ENCODE results near the gene ARMH3. TPM values are rescaled to one million over a fixed set of nuclear protein-coding genes. Genes with fewer than 3 reads are reported as not detected.

The ARMH3 gene
- total RNA-seq, 2 experiments from 2014 or later: 25.2 to 26.3 TPM

DNA sequence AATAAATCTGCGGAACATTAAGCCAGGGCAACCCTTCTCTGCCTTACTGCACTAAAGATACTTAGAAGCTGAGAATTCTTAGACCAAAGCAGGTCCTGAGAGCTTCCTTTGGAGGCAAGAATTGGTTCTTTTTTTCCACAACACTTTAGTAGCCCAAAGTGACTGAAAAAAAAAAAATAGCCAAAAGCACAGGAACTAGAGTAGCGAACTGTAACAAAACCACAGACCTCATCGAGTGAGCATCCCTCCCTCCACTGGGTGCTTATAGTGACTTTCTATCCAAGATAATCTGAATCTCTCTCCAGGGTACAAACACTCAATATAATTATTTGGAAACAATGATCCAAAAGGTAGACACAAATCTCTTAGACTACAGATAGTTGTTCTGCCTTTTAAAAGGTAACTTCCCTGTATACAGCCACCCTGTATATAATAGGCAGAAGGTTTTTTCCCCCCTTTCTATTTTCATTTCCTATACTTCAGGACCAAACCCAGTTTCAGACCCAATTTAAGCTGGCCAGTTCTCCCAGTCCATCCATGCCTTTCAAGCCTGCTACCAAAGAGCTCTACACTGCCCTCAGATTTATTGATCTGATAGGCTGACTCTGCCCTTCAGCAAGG lies 180.8 kb downstream of the ARMH3 start:
- Mint-ChIP-seq H3K9me3 (ENCODE audit: insufficient read depth) (no peaks in the 10 kb centered on the region), H3K36me3 (ENCODE audit: low read depth) (peaks cover 10% of the 10 kb centered on the region), H3K4me3 (no peak overlapping the region), H3K27ac (no peak overlapping the region), H3K4me1 (ENCODE audit: low read depth) (peaks cover 16% of the 10 kb centered on the region), H3K27me3 (ENCODE audit: low read depth) (no peaks in the 10 kb centered on the region)
- ATAC-seq (peak; percentile 58), DNase-seq (no peak)
- ChIA-PET CTCF (interaction anchor here (0.8 to 2.1 kb wide), 3 partner anchors 14 to 198 kb away, joined by 3 to 12 read pairs (median 9); no protein-coding TSS in a partner anchor), POLR2A (interaction anchor here (0.5 kb wide), 1 partner anchor 301 kb away, joined by 3 read pairs; no protein-coding TSS in a partner anchor)

DNA sequence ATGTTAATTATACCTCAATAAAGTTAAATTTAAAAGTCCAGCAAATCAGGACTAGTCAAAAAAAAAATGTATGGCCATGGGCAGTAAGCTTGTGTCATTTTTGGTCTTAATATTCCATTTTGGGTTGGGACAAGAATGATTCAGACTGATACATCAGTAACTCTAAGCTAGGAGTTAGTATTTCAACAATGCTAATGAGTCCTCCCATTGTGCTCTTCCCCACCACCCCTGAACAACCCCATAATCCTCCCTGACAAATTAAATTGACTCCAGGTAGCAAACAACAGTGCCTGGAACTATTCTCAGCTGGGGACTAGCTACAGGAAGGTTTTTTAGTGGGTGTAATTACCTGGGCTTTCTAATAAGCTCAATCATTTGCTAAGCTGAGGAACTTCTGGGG lies 181.7 kb downstream of the ARMH3 start:
- DNase-seq: no peak
- POLR2A ChIA-PET: no interaction called here
- Mint-ChIP-seq H3K4me3 (no peak overlapping the region), H3K36me3 (ENCODE audit: low read depth) (peaks cover 4% of the 10 kb centered on the region), H3K27me3 (ENCODE audit: low read depth) (no peaks in the 10 kb centered on the region), H3K9me3 (ENCODE audit: insufficient read depth) (no peaks in the 10 kb centered on the region), H3K27ac (no peak overlapping the region), H3K4me1 (ENCODE audit: low read depth) (peaks cover 16% of the 10 kb centered on the region)
- CTCF ChIA-PET: interaction anchor here (2.0 kb wide), 1 partner anchor 33 kb away, joined by 9 read pairs; no protein-coding TSS in a partner anchor
- no peak for ATAC-seq

GRCh38 chr10:101867931-101868330 lies 188.0 kb downstream of the ARMH3 start:
- H3K4me1 Mint-ChIP-seq (ENCODE audit: low read depth): peaks cover 3% of the 10 kb centered on the region
- DNase-seq (no peak), ATAC-seq (no peak)
- ChIA-PET CTCF (no interaction called here), POLR2A (no interaction called here)
- no peaks in the 10 kb centered on the region for H3K27me3 Mint-ChIP-seq (ENCODE audit: low read depth)
- no peak overlapping the region for H3K27ac Mint-ChIP-seq
- no peaks in the 10 kb centered on the region for H3K9me3 Mint-ChIP-seq (ENCODE audit: insufficient read depth)
- H3K4me3 Mint-ChIP-seq: no peak overlapping the region
- H3K36me3 Mint-ChIP-seq (ENCODE audit: low read depth): peaks cover 15% of the 10 kb centered on the region

- CTCF ChIA-PET: interaction anchor here (1.2 to 7.3 kb wide), 8 partner anchors 13 to 214 kb away, joined by 3 to 58 read pairs (median 6); partner anchors contain the start of gene KCNIP2
- H3K4me1 Mint-ChIP-seq (ENCODE audit: low read depth): peaks cover 9% of the 10 kb centered on the region
- POLR2A ChIA-PET: interaction anchor here (1.1 kb wide), 1 partner anchor 18 kb away, joined by 5 read pairs; no protein-coding TSS in a partner anchor
- no peak for ATAC-seq
- DNase-seq: no peak
- H3K27ac Mint-ChIP-seq: no peak overlapping the region
- peaks cover 8% of the 10 kb centered on the region for H3K9me3 Mint-ChIP-seq (ENCODE audit: insufficient read depth)
- no peak overlapping the region for H3K4me3 Mint-ChIP-seq
- H3K27me3 Mint-ChIP-seq (ENCODE audit: low read depth): no peaks in the 10 kb centered on the region
- H3K36me3 Mint-ChIP-seq (ENCODE audit: low read depth): peaks cover 25% of the 10 kb centered on the region
Measured at GRCh38 chr10:101859530-101859929, 196.4 kb downstream of the ARMH3 start.

- Mint-ChIP-seq H3K4me3 (no peak overlapping the region), H3K27me3 (ENCODE audit: low read depth) (no peaks in the 10 kb centered on the region), H3K36me3 (ENCODE audit: low read depth) (peaks cover 18% of the 10 kb centered on the region), H3K4me1 (ENCODE audit: low read depth) (peaks cover 6% of the 10 kb centered on the region), H3K27ac (no peak overlapping the region), H3K9me3 (ENCODE audit: insufficient read depth) (peaks cover 8% of the 10 kb centered on the region)
- no peak for DNase-seq
- POLR2A ChIA-PET: interaction anchor here (1.1 to 1.2 kb wide), 2 partner anchors 11 to 18 kb away, joined by 5 read pairs; no protein-coding TSS in a partner anchor
- peak; percentile 42 for ATAC-seq
- CTCF ChIA-PET: interaction anchor here (1.0 to 7.3 kb wide), 12 partner anchors 12 to 214 kb away, joined by 3 to 58 read pairs (median 5); partner anchors contain the start of gene KCNIP2
Measured at GRCh38 chr10:101858723-101859500, 197.1 kb downstream of the ARMH3 start.

DNA sequence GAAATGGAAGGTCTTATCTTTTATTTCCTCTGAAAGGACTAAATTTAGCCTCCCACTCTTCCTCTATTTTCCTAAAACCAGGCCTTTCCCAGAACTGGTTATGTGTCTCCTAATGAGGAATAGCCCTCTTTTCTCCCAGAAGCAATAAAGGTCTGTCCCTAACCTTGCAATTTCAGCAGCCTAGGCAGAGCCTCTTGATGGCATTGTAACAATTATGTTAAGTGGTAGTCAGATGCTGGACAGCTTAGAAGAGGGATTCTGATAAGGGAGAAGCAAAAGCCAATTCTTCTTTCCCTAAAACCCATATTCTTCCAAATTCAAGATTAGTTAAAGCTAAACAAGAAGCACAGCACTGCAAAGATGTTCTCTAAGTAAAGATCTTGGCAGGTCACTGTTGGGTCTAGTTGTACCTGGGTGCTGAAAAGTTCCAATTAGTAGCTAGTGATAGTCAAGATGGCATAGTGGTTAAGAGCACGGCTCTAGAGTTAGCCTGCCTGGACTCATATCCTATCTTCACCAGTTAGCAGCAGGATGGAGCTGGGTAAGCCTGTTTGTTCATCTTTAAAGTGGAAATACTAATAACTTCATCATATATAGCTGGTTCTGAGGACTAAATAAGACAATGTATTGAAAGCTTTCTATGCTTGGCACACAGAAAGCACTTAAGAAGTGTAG lies 198.0 kb downstream of the ARMH3 start:
- POLR2A ChIA-PET: interaction anchor here (1.2 kb wide), 1 partner anchor 12 kb away, joined by 5 read pairs; no protein-coding TSS in a partner anchor
- Mint-ChIP-seq H3K27ac (no peak overlapping the region), H3K36me3 (ENCODE audit: low read depth) (peaks cover 18% of the 10 kb centered on the region), H3K9me3 (ENCODE audit: insufficient read depth) (peaks cover 8% of the 10 kb centered on the region), H3K4me1 (ENCODE audit: low read depth) (peaks cover 11% of the 10 kb centered on the region), H3K4me3 (no peak overlapping the region), H3K27me3 (ENCODE audit: low read depth) (no peaks in the 10 kb centered on the region)
- CTCF ChIA-PET: interaction anchor here (1.0 to 7.3 kb wide), 9 partner anchors 14 to 214 kb away, joined by 3 to 58 read pairs (median 6); partner anchors contain the start of gene KCNIP2
- ATAC-seq (no peak), DNase-seq (no peak)

GRCh38 chr10:101856626-101857025 lies 199.3 kb downstream of the ARMH3 start:
- no peak for DNase-seq
- Mint-ChIP-seq H3K9me3 (ENCODE audit: insufficient read depth) (peaks cover 8% of the 10 kb centered on the region), H3K4me1 (ENCODE audit: low read depth) (peaks cover 11% of the 10 kb centered on the region), H3K27me3 (ENCODE audit: low read depth) (no peaks in the 10 kb centered on the region), H3K4me3 (no peak overlapping the region), H3K27ac (no peak overlapping the region), H3K36me3 (ENCODE audit: low read depth) (peaks cover 16% of the 10 kb centered on the region)
- POLR2A ChIA-PET: interaction anchor here (1.3 kb wide), 1 partner anchor 15 kb away, joined by 3 read pairs; no protein-coding TSS in a partner anchor
- CTCF ChIA-PET: interaction anchor here (0.6 to 7.3 kb wide), 7 partner anchors 9 to 286 kb away, joined by 3 to 58 read pairs (median 6); no protein-coding TSS in a partner anchor
- no peak for ATAC-seq

GRCh38 chr10:101851411-101852116 lies 204.4 kb downstream of the ARMH3 start:
- H3K4me1 Mint-ChIP-seq (ENCODE audit: low read depth): peaks cover 10% of the 10 kb centered on the region
- no peak for DNase-seq
- ChIA-PET CTCF (interaction anchor here (1.9 kb wide), 1 partner anchor 10 kb away, joined by 11 read pairs; no protein-coding TSS in a partner anchor), POLR2A (no interaction called here)
- H3K36me3 Mint-ChIP-seq (ENCODE audit: low read depth): no peaks in the 10 kb centered on the region
- no peak for ATAC-seq
- H3K9me3 Mint-ChIP-seq (ENCODE audit: insufficient read depth): no peaks in the 10 kb centered on the region
- no peak overlapping the region for H3K27ac Mint-ChIP-seq
- no peak overlapping the region for H3K4me3 Mint-ChIP-seq
- H3K27me3 Mint-ChIP-seq (ENCODE audit: low read depth): no peaks in the 10 kb centered on the region

- ATAC-seq (no peak), DNase-seq (no peak)
- Mint-ChIP-seq H3K4me1 (ENCODE audit: low read depth) (peaks cover 10% of the 10 kb centered on the region), H3K36me3 (ENCODE audit: low read depth) (no peaks in the 10 kb centered on the region), H3K4me3 (no peak overlapping the region), H3K27ac (no peak overlapping the region), H3K27me3 (ENCODE audit: low read depth) (no peaks in the 10 kb centered on the region), H3K9me3 (ENCODE audit: insufficient read depth) (no peaks in the 10 kb centered on the region)
- CTCF ChIA-PET: interaction anchor here (1.3 to 1.9 kb wide), 2 partner anchors 9 to 15 kb away, joined by 3 to 11 read pairs; no protein-coding TSS in a partner anchor
- POLR2A ChIA-PET: no interaction called here
Measured at GRCh38 chr10:101850749-101851148, 205.2 kb downstream of the ARMH3 start.

DNA sequence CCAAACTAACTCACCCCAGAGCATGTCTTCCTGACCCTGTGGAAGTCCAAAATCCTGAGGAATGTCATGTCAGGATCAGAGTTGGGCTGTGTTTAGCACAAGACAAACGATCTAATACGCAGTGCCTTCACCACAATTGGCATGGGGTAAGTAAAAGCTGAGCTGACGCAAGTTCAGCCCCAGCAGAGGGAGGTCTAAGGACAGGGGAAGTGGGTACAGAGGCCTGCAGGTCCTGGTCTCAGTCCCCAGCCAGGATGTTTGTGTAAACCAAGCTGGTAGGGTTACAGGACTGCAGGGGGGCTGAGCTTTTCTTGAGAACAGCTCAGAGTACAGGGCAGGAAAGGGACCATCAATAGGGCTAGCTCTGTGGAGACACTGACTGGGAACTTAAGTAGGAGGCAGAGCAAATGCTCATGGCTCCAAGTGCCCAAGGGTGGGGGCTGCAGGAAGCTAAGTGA lies 207.1 kb downstream of the ARMH3 start:
- ATAC-seq (no peak), DNase-seq (no peak)
- CTCF ChIA-PET: interaction anchor here (0.9 to 2.0 kb wide), 7 partner anchors 8 to 224 kb away, joined by 3 to 12 read pairs (median 3); no protein-coding TSS in a partner anchor
- H3K9me3 Mint-ChIP-seq (ENCODE audit: insufficient read depth): no peaks in the 10 kb centered on the region
- H3K4me3 Mint-ChIP-seq: no peak overlapping the region
- H3K27me3 Mint-ChIP-seq (ENCODE audit: low read depth): peaks cover 5% of the 10 kb centered on the region
- no peaks in the 10 kb centered on the region for H3K36me3 Mint-ChIP-seq (ENCODE audit: low read depth)
- POLR2A ChIA-PET: no interaction called here
- H3K4me1 Mint-ChIP-seq (ENCODE audit: low read depth): peaks cover 16% of the 10 kb centered on the region
- peak overlapping the region; percentile 23 for H3K27ac Mint-ChIP-seq

DNA sequence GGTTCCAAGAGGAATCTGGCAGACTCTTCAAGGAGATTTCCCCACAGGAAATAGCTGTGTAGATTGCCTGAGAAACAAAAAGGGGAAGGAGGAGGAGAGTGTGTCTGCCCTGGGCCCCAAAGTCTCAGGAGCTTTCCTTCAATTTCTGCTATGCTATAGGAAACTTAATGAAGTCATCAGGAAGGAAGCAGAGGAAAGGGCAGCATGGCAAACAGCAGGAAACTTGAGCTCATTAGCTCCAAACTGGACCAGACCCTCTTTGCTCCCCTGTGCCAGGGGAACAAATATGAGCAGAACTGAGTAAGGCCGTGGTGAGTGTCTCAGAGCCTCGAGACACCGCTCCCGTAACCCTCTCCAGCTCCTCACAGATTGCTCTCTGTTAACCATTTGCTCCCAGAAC lies 207.6 kb downstream of the ARMH3 start:
- peaks cover 5% of the 10 kb centered on the region for H3K27me3 Mint-ChIP-seq (ENCODE audit: low read depth)
- CTCF ChIA-PET: interaction anchor here (0.9 to 2.0 kb wide), 5 partner anchors 8 to 225 kb away, joined by 3 to 12 read pairs (median 3); no protein-coding TSS in a partner anchor
- peaks cover 16% of the 10 kb centered on the region for H3K4me1 Mint-ChIP-seq (ENCODE audit: low read depth)
- POLR2A ChIA-PET: no interaction called here
- no peak for DNase-seq
- H3K4me3 Mint-ChIP-seq: no peak overlapping the region
- no peaks in the 10 kb centered on the region for H3K9me3 Mint-ChIP-seq (ENCODE audit: insufficient read depth)
- H3K36me3 Mint-ChIP-seq (ENCODE audit: low read depth): no peaks in the 10 kb centered on the region
- H3K27ac Mint-ChIP-seq: no peak overlapping the region
- no peak for ATAC-seq

Data from activated CD8-positive, alpha-beta T cell treated with anti-CD3 and anti-CD28 coated beads, Interleukin-2, amount 10 ng/mL, durations not matched to agents 7 days and 5 days (primary cell).